VCaP (cell line): ENCODE data around the gene CPEB4.

ENCODE experiments used
- H3K27ac ChIP-seq: fragments of 450-650 bp; 2 replicates; pipeline ENCODE4 v1.5.1; 2017
- CTCF ChIP-seq: fragments of 450-650 bp; conservative IDR thresholded peaks from 2 replicates; pipeline ENCODE4 v1.5.1; 2017; ENCODE audit warnings: mild to moderate bottlenecking, moderate library complexity

Gene CPEB4

GRCh38 chr5:173888473-173889131, 453 bp downstream of the CPEB4 start:
- TF ChIP-seq CTCF: no peak
- H3K27ac ChIP-seq: peak overlapping the region; percentile 90

GRCh38 chr5:173890195-173890991, 2.2 kb downstream of the CPEB4 start:
- no peak for TF ChIP-seq CTCF
- peak overlapping the region; percentile 90 for H3K27ac ChIP-seq

- TF ChIP-seq CTCF: no peak
- peak overlapping the region; percentile 90 for H3K27ac ChIP-seq
These were observed 3.4 kb downstream of the CPEB4 start for GRCh38 chr5:173891308-173892116.

GRCh38 chr5:173893192-173893561, 5.0 kb downstream of the CPEB4 start:
- TF ChIP-seq CTCF: no peak
- H3K27ac ChIP-seq: peak overlapping the region; percentile 90

- no peak for TF ChIP-seq CTCF
- H3K27ac ChIP-seq: peak overlapping the region; percentile 90
These were observed 7.4 kb downstream of the CPEB4 start for GRCh38 chr5:173895401-173896165.

- H3K27ac ChIP-seq: peak overlapping the region; percentile 90
- no peak for TF ChIP-seq CTCF
These were observed 8.5 kb downstream of the CPEB4 start for GRCh38 chr5:173896631-173897030.

GRCh38 chr5:173901705-173902104, 13.6 kb downstream of the CPEB4 start:
- H3K27ac ChIP-seq: peak overlapping the region; percentile 88
- TF ChIP-seq CTCF: no peak
